Neural cell (in vitro differentiated cells): ENCODE results near the gene TNS3.

Source experiments
- EP300 ChIP-seq: fragments of 450-650 bp; conservative IDR thresholded peaks from 2 replicates; pipeline ENCODE4 v1.6.1; 2014; ENCODE audit warnings: antibody characterized with exemption, mild to moderate bottlenecking, moderate library complexity; ENCODE audit not compliant: poor library complexity, severe bottlenecking
- EZH2 ChIP-seq: fragments of 200-600, 300-800 bp; shearing (Covaris generic), sonication (generic); IDR thresholded peaks from 2 replicates; pipeline ENCODE4 v1.6.1; 2014; ENCODE audit warnings: antibody characterized with exemption, low read length, borderline replicate concordance, mild to moderate bottlenecking; ENCODE audit not compliant: insufficient read depth, poor library complexity, severe bottlenecking
- POLR2AphosphoS5 ChIP-seq: IDR thresholded peaks from 2 replicates; pipeline ENCODE4 v1.6.1; 2012
- SMC3 ChIP-seq: fragments of 450-650 bp; conservative IDR thresholded peaks from 2 replicates; pipeline ENCODE4 v1.6.1; 2014; ENCODE audit warnings: antibody characterized with exemption, mild to moderate bottlenecking, moderate library complexity; ENCODE audit not compliant: poor library complexity
- TF ChIP-seq, protein P1 (sequence below): fragments of 450-650 bp; IDR thresholded peaks from 2 replicates; pipeline ENCODE4 v1.5.1; 2014; ENCODE audit warnings: antibody characterized with exemption, mild to moderate bottlenecking, moderate library complexity; ENCODE audit not compliant: poor library complexity, severe bottlenecking
- TF ChIP-seq, protein P2 (sequence below): IDR thresholded peaks from 2 replicates; pipeline ENCODE4 v1.6.1; 2012; ENCODE audit warnings: borderline replicate concordance

DNA sequence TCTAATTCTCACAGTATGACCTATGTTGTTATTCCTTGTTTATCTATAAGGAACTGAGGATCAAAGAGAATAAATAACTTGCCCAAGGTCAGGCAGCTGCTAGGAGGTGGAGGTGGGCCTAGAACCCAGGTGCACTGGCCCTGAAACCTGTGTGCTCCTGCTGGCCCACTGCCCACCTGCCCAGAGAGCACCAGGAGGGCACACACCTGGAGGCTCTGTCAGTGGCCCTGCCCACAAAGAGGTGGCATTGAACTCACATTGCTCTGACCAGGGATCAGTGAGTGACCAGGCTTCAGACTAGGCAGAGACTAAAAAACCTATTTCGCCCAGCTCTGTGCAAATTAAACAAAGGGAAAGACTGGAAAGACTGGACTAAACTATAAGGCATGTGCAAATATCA, 210.6 kb downstream of the TNS3 start:
- no peak for TF ChIP-seq POLR2AphosphoS5
- TF ChIP-seq, protein P1, sequence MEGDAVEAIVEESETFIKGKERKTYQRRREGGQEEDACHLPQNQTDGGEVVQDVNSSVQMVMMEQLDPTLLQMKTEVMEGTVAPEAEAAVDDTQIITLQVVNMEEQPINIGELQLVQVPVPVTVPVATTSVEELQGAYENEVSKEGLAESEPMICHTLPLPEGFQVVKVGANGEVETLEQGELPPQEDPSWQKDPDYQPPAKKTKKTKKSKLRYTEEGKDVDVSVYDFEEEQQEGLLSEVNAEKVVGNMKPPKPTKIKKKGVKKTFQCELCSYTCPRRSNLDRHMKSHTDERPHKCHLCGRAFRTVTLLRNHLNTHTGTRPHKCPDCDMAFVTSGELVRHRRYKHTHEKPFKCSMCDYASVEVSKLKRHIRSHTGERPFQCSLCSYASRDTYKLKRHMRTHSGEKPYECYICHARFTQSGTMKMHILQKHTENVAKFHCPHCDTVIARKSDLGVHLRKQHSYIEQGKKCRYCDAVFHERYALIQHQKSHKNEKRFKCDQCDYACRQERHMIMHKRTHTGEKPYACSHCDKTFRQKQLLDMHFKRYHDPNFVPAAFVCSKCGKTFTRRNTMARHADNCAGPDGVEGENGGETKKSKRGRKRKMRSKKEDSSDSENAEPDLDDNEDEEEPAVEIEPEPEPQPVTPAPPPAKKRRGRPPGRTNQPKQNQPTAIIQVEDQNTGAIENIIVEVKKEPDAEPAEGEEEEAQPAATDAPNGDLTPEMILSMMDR = no peak
- TF ChIP-seq EZH2 = no peak
- TF ChIP-seq, protein P2, sequence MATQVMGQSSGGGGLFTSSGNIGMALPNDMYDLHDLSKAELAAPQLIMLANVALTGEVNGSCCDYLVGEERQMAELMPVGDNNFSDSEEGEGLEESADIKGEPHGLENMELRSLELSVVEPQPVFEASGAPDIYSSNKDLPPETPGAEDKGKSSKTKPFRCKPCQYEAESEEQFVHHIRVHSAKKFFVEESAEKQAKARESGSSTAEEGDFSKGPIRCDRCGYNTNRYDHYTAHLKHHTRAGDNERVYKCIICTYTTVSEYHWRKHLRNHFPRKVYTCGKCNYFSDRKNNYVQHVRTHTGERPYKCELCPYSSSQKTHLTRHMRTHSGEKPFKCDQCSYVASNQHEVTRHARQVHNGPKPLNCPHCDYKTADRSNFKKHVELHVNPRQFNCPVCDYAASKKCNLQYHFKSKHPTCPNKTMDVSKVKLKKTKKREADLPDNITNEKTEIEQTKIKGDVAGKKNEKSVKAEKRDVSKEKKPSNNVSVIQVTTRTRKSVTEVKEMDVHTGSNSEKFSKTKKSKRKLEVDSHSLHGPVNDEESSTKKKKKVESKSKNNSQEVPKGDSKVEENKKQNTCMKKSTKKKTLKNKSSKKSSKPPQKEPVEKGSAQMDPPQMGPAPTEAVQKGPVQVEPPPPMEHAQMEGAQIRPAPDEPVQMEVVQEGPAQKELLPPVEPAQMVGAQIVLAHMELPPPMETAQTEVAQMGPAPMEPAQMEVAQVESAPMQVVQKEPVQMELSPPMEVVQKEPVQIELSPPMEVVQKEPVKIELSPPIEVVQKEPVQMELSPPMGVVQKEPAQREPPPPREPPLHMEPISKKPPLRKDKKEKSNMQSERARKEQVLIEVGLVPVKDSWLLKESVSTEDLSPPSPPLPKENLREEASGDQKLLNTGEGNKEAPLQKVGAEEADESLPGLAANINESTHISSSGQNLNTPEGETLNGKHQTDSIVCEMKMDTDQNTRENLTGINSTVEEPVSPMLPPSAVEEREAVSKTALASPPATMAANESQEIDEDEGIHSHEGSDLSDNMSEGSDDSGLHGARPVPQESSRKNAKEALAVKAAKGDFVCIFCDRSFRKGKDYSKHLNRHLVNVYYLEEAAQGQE = no peak
- TF ChIP-seq EP300 = no peak
- no peak for TF ChIP-seq SMC3
